Right lobe of liver (tissue), 6 donors: ENCODE results near the gene SETBP1. TPM values are rescaled to one million over a fixed set of nuclear protein-coding genes. Genes with fewer than 3 reads are reported as not detected.

ENCODE experiments used
- ATAC-seq, 4 donors: fragments of 200-7000 bp; cut with Tn5 transposase; one replicate each; pipeline ENCODE4 v1.9.1; 2020; ENCODE audit warnings: mild to moderate bottlenecking in 4 of 4, moderate library complexity in 4 of 4
- DNase-seq, 3 donors: peaks; one replicate each; pipeline ENCODE4 v3.0.0-alpha.2; 2020
- H3K27ac ChIP-seq, 3 donors: fragments of 200-600 bp; one replicate each; pipeline ENCODE4 v1.8.0; 2022
- H3K27me3 ChIP-seq, 2 donors: fragments of 200-600 bp; one replicate each; pipeline ENCODE4 v1.8.0; 2022
- H3K36me3 ChIP-seq, 4 donors: fragments of 200-600 bp; sonication (generic) in 1 of 4; one replicate each; pipeline versions ENCODE4 v1.5.1 to v1.8.0; 2017 to 2022; ENCODE audit warnings: control low read depth in 1 of 4
- H3K4me1 ChIP-seq, 4 donors: fragments of 200-600 bp; sonication (generic) in 1 of 4; one replicate each; pipeline versions ENCODE4 v1.5.1 to v1.8.0; 2017 to 2022; ENCODE audit warnings: control low read depth in 1 of 4
- H3K4me3 ChIP-seq, 3 donors: fragments of 200-600 bp; one replicate each; pipeline ENCODE4 v1.8.0; 2022
- H3K9me3 ChIP-seq, 4 donors: fragments of 200-600 bp; sonication (generic) in 1 of 4; one replicate each; pipeline versions ENCODE4 v1.5.1 to v1.8.0; 2017 to 2022; ENCODE audit warnings: control low read depth in 1 of 4
- POLR2A ChIP-seq: fragments of 450-650 bp; IDR thresholded peaks from one replicate; pipeline ENCODE4 v1.6.1; 2017; ENCODE audit warnings: antibody characterized with exemption, mild to moderate bottlenecking
- WGBS: methylation state at CpG from one replicate; pipeline ENCODE4 v1.1.6; 2018; ENCODE audit warnings: low coverage, low lambda C conversion rate; ENCODE audit not compliant: insufficient coverage; ENCODE audit errors: missing lambda C conversion rate; 5-methylcytosine and 5-hydroxymethylcytosine counted together
- intact Hi-C, 2 donors: fragments of 100-400 bp; cut with DNase I; formaldehyde crosslinking; loops; one replicate each; pipeline versions ENCODE4 v1.11.2 to v1.14.1; 2022
- total RNA-seq, 6 experiments: library from RNA; depleted of rRNA in 2 of 6; stranded (reverse); fragments of >200 nt in 2 of 6; fragmentation: NEBNext Ultra II Directional in 3 of 6; extraction: Animal tissue kit (Norgen Biotek cat#: 25700) in 3 of 6; gene quantifications; one replicate each; pipeline versions ENCODE4 v1.1.0 to v1.2.4, GENCODE V29; 2016 to 2023
- TF ChIP-seq, protein P1 (sequence below), 4 donors: fragments of 200-600 bp in 3 of 4; fragments of 450-650 bp in 1 of 4; IDR thresholded peaks; one replicate each; pipeline versions ENCODE4 v1.5.1 to v1.8.0; 2016 to 2022; ENCODE audit warnings: antibody characterized with exemption in 4 of 4, mild to moderate bottlenecking in 2 of 4
- donor health status: DM: no; HTN: yes; CAD: no.
- donor health status: DM: no; HTN: no; CAD: no.
- donor health status: DM: no; HTN: no; CAD: no.
- donor health status: DM: no; HTN: yes; CAD: no.
- donor health status: DM: no; HTN: yes; CAD: no.

SETBP1 gene
- total RNA-seq, 6 experiments from 2014 or later = 14.3 to 29.1 (median 16.6) TPM

DNA sequence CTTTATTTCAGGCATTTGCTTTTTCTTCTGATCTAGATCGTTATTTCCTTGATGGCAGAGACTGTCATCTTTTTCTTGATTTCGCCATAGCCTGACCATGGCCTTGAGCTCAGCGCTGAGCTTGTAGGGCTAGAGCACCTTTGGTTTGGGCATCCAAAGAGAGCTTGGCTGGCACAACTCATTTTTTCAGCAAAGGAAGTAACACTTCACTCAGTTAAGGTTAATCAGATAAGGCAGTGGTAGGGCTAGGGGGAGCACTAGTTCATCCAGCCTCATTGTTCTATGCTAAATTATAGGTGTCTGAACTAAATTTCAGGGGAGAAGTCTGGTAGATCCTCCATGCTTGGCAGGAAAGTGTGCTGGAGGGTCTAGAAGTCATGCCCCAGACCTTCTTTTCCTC lies 125.0 kb downstream of the SETBP1 start:
- H3K4me3 ChIP-seq = no peak overlapping the region
- no peaks in the 10 kb centered on the region for H3K36me3 ChIP-seq
- H3K9me3 ChIP-seq = no peaks in the 10 kb centered on the region
- 69% methylated on average over 3 of the region's 3 CpGs for WGBS
- DNase-seq = no peak
- peak in 3 of 4 donors; percentile 20 to 38 (median 25) for ATAC-seq
- intact Hi-C loops = no loop called here
- peak overlapping the region in 1 of 3 donors; percentile 75 for H3K27ac ChIP-seq
- TF ChIP-seq POLR2A = no peak
- TF ChIP-seq, protein P1, sequence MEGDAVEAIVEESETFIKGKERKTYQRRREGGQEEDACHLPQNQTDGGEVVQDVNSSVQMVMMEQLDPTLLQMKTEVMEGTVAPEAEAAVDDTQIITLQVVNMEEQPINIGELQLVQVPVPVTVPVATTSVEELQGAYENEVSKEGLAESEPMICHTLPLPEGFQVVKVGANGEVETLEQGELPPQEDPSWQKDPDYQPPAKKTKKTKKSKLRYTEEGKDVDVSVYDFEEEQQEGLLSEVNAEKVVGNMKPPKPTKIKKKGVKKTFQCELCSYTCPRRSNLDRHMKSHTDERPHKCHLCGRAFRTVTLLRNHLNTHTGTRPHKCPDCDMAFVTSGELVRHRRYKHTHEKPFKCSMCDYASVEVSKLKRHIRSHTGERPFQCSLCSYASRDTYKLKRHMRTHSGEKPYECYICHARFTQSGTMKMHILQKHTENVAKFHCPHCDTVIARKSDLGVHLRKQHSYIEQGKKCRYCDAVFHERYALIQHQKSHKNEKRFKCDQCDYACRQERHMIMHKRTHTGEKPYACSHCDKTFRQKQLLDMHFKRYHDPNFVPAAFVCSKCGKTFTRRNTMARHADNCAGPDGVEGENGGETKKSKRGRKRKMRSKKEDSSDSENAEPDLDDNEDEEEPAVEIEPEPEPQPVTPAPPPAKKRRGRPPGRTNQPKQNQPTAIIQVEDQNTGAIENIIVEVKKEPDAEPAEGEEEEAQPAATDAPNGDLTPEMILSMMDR (IDR thresholded peaks at IDR 0.05) = no peak
- peaks cover 0 to 44% (median 8%) of the 10 kb centered on the region in 4 donors for H3K4me1 ChIP-seq
- no peaks in the 10 kb centered on the region for H3K27me3 ChIP-seq

DNA sequence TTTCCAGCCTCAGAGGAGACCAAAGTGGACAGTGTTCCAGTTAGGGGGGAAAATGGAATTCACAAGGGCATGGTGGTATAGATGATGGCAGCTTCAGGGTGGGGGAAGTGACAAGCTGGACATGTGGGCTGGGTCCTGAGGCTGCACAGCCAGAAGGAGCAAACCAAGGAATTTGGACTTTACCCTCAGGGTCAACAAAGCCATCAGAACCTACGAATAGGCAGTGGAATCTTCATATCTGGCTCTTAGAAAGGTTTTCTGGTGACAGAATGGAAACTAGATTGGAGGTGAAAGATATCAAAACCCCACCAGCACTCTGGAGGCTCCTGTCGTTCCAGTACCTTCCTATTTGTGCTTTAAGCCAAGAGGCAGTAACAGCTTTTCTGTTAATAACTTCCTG lies 127.1 kb downstream of the SETBP1 start:
- WGBS = 5% methylated on average over 2 of the region's 2 CpGs
- TF ChIP-seq POLR2A = no peak
- TF ChIP-seq, protein P1 (IDR thresholded peaks at IDR 0.05) = no peak
- peak overlapping the region; percentile 40 to 75 (median 53) for H3K27ac ChIP-seq

DNA sequence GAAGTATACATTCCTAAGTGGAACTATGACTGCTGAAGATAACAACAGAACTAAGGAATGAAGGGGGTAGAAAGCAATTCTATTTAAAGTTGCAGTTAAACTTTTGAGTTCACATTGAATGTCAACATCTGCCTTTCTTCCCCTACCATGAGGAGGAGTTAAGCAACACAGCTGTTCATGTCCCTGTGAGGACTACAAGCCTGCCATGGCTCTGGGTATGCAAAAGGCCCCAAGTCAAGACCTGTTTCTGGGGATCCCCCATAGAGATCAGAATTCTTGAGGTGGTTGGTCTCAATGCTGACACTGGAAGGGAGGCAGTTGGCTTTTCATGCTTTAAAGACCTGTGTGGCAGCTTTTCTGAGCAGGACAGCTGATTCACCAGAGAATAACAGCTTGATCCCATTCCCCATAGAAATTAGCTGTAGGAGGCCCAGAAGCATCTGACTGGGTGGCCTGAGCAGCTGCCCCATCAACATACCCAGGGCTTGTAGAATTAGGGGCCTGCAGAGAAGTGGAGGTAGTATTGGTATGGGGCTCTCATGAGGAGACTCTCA lies 131.0 kb downstream of the SETBP1 start:
- TF ChIP-seq, protein P1 (IDR thresholded peaks at IDR 0.05) = no peak
- H3K27me3 ChIP-seq = no peaks in the 10 kb centered on the region
- no peaks in the 10 kb centered on the region for H3K36me3 ChIP-seq
- intact Hi-C loops = no loop called here
- no peak for ATAC-seq
- DNase-seq = no peak
- no peaks in the 10 kb centered on the region for H3K9me3 ChIP-seq
- H3K4me1 ChIP-seq = peaks cover 0 to 21% (median 8%) of the 10 kb centered on the region in 4 donors
- no peak overlapping the region for H3K27ac ChIP-seq
- no peak overlapping the region for H3K4me3 ChIP-seq

More for the DNA sequence above, 127.1 kb downstream of the SETBP1 start:
- intact Hi-C loops = no loop called here
- Histone ChIP-seq H3K4me1 (peaks cover 0 to 40% (median 8%) of the 10 kb centered on the region in 4 donors), H3K36me3 (no peaks in the 10 kb centered on the region), H3K27me3 (no peaks in the 10 kb centered on the region), H3K9me3 (no peaks in the 10 kb centered on the region), H3K4me3 (no peak overlapping the region)
- DNase-seq (peak in 1 of 3 donors; percentile 57), ATAC-seq (peak; percentile 78 to 86 (median 83))

DNA sequence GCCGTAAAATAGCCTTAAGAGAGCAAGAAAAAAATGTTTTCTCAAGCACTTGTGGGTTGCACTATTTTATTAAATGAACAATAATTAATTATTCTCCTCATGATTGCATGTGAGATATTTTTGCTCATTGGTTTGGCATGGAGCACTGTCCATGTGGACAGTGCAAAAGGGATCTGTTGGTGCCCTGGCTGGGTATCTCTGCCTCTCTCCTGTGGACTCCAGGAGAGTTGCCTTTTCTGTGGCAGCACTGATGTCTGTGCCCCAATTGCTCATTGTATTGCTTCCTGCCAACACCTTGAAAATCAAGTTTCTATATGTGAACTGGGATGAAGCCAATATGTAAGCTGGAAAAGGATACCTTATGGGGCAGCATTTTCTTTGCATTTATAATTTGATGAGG lies 131.7 kb downstream of the SETBP1 start:
- no peak for ATAC-seq
- no peak for TF ChIP-seq POLR2A
- TF ChIP-seq, protein P1 (IDR thresholded peaks at IDR 0.05) = no peak
- no peaks in the 10 kb centered on the region for H3K9me3 ChIP-seq
- H3K27me3 ChIP-seq = no peaks in the 10 kb centered on the region
- DNase-seq = no peak
- intact Hi-C loops = no loop called here
- H3K36me3 ChIP-seq = no peaks in the 10 kb centered on the region
- H3K4me3 ChIP-seq = no peak overlapping the region
- WGBS = 93% methylated on average over 1 of the region's 1 CpG
- H3K27ac ChIP-seq = no peak overlapping the region
- peaks cover 0 to 14% (median 4%) of the 10 kb centered on the region in 4 donors for H3K4me1 ChIP-seq

DNA sequence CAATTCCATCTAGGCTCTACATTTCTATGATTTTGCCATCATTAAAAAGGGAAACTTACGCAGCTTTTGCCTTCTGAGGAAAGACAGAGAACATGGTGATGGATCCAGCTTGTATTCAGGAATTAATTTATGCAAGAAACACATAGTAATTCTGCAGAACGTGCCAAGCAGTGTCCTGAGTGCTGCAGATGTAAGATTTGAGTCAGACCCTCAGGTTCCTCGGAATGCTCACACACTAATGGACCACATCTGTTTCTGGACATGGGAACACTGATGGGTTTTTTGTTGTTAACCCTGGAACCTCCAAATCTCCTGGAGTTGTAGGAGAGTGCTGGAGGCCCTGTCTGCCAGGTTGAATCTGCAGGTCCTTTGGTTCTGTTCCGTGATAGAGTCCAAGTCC lies 132.9 kb downstream of the SETBP1 start:
- ATAC-seq (no peak), DNase-seq (no peak)
- intact Hi-C loops = no loop called here
- TF ChIP-seq, protein P1 (IDR thresholded peaks at IDR 0.05) = no peak
- no peak for TF ChIP-seq POLR2A
- WGBS = 100% methylated on average over 1 of the region's 4 CpGs
- no peaks in the 10 kb centered on the region for H3K36me3 ChIP-seq
- H3K27me3 ChIP-seq = no peaks in the 10 kb centered on the region
- H3K4me3 ChIP-seq = no peak overlapping the region
- H3K9me3 ChIP-seq = no peaks in the 10 kb centered on the region
- H3K27ac ChIP-seq = no peak overlapping the region
- H3K4me1 ChIP-seq = peaks cover 0 to 2% (median 1%) of the 10 kb centered on the region in 4 donors
